GM21447 (cell line): ENCODE data around the gene SORT1.
"Not testable (repeated sequence)": the region's sequence is repeated elsewhere in the genome, so short reads cannot be mapped to it uniquely, and the experiment has no call there.

Experiments
- ATAC-seq: cut with Tn5 transposase; IDR thresholded peaks from one replicate; pipeline ENCODE4 v1.9.1; 2021; ENCODE audit not compliant: unreplicated experiment

The SORT1 gene

GRCh38 chr1:109398343-109399225, 866 bp upstream of the SORT1 start:
- ATAC-seq, result no peak

- no peak for ATAC-seq
Observed at GRCh38 chr1:109396871-109397580, 692 bp downstream of the SORT1 start.

GRCh38 chr1:109396513-109396839, 1.2 kb downstream of the SORT1 start:
- ATAC-seq, result no peak

- no peak for ATAC-seq
Observed at GRCh38 chr1:109395602-109396512, 1.9 kb downstream of the SORT1 start.

- ATAC-seq, result not testable (repeated sequence)
Observed at GRCh38 chr1:109395282-109395599, 2.5 kb downstream of the SORT1 start.

GRCh38 chr1:109394591-109395281, 3.0 kb downstream of the SORT1 start:
- no peak for ATAC-seq

- ATAC-seq, result no peak
Observed at GRCh38 chr1:109393617-109394233, 4.0 kb downstream of the SORT1 start.

GRCh38 chr1:109392788-109393616, 4.7 kb downstream of the SORT1 start:
- ATAC-seq, result no peak

- no peak for ATAC-seq
Observed at GRCh38 chr1:109392037-109392787, 5.5 kb downstream of the SORT1 start.

- peak; percentile 85 for ATAC-seq
Observed at GRCh38 chr1:109391626-109392025, 6.1 kb downstream of the SORT1 start.

- ATAC-seq, result no peak
Observed at GRCh38 chr1:109391157-109391556, 6.6 kb downstream of the SORT1 start.

- ATAC-seq, result no peak
Observed at GRCh38 chr1:109389638-109390341, 7.9 kb downstream of the SORT1 start.

- ATAC-seq, result no peak
Observed at GRCh38 chr1:109388884-109389637, 8.7 kb downstream of the SORT1 start.

GRCh38 chr1:109388208-109388711, 9.5 kb downstream of the SORT1 start:
- no peak for ATAC-seq

GRCh38 chr1:109386054-109386717, 11.5 kb downstream of the SORT1 start:
- no peak for ATAC-seq

GRCh38 chr1:109385417-109385816, 12.3 kb downstream of the SORT1 start:
- ATAC-seq, result no peak

GRCh38 chr1:109383854-109384253, 13.9 kb downstream of the SORT1 start:
- no peak for ATAC-seq
